Gastroesophageal sphincter (tissue), 3 donors: ENCODE results near the gene ATPAF1.

ENCODE experiments used
- CTCF ChIP-seq, 4 experiments: fragments of 200-600 bp in 2 of 4; fragments of 450-650 bp in 2 of 4; sonication (generic) in 1 of 4; IDR thresholded peaks; one replicate each; pipeline ENCODE4 v1.5.1; 2017 to 2019; ENCODE audit warnings: antibody characterized with exemption in 4 of 4, mild to moderate bottlenecking in 2 of 4, moderate library complexity in 2 of 4
- EP300 ChIP-seq: sonication (generic); formaldehyde crosslinking; IDR thresholded peaks from one replicate; pipeline ENCODE4 v1.6.1; 2017; ENCODE audit warnings: antibody characterized with exemption, mild to moderate bottlenecking
- POLR2A ChIP-seq, 2 donors: fragments of 450-650 bp; IDR thresholded peaks; one replicate each; pipeline ENCODE4 v1.6.1; 2017; ENCODE audit warnings: antibody characterized with exemption in 2 of 2, mild to moderate bottlenecking in 2 of 2, moderate library complexity in 1 of 2
- POLR2AphosphoS5 ChIP-seq: sonication (generic); formaldehyde crosslinking; IDR thresholded peaks from one replicate; pipeline ENCODE4 v1.6.1; 2017; ENCODE audit warnings: antibody characterized with exemption

- TF ChIP-seq POLR2A (IDR thresholded peaks at IDR 0.05) (no peak), CTCF (IDR thresholded peaks at IDR 0.05) (no peak), EP300 (no peak), POLR2AphosphoS5 (no peak)
Observed at GRCh38 chr1:46612937-46613660, 55.1 kb downstream of the ATPAF1 start.
